K562 (cell line): ENCODE measurements around the gene QRFP.

Source experiments
- EGR1 ChIP-seq: fragments of 450-650 bp; conservative IDR thresholded peaks from 2 replicates; pipeline ENCODE4 v1.6.1; 2017; ENCODE audit warnings: mild to moderate bottlenecking
- PTTG1 ChIP-seq: fragments of 450-650 bp; IDR thresholded peaks from 2 replicates; pipeline ENCODE4 v1.6.1; 2016; ENCODE audit warnings: low read depth, mild to moderate bottlenecking, missing genetic modification characterization, missing compliant biosample characterization
- TF ChIP-seq, protein P1 (sequence below), 3 experiments: IDR thresholded peaks in 2 of 3; conservative IDR thresholded peaks in 1 of 3; 2 replicates each; pipeline ENCODE4 v1.5.1; 2011 to 2012; ENCODE audit warnings: low read length in 3 of 3, mild to moderate bottlenecking in 3 of 3, control low read depth in 2 of 3, improper control_type of control experiment in 1 of 3, inconsistent platforms in 1 of 3, low read depth in 1 of 3, mixed read lengths in 1 of 3, moderate library complexity in 1 of 3; ENCODE audit not compliant: insufficient read depth in 2 of 3
- TF ChIP-seq, protein P2 (sequence below): sonication (generic); formaldehyde crosslinking; IDR thresholded peaks from 2 replicates; pipeline ENCODE4 v1.5.0; 2020; ENCODE audit warnings: missing genetic modification reagents

DNA sequence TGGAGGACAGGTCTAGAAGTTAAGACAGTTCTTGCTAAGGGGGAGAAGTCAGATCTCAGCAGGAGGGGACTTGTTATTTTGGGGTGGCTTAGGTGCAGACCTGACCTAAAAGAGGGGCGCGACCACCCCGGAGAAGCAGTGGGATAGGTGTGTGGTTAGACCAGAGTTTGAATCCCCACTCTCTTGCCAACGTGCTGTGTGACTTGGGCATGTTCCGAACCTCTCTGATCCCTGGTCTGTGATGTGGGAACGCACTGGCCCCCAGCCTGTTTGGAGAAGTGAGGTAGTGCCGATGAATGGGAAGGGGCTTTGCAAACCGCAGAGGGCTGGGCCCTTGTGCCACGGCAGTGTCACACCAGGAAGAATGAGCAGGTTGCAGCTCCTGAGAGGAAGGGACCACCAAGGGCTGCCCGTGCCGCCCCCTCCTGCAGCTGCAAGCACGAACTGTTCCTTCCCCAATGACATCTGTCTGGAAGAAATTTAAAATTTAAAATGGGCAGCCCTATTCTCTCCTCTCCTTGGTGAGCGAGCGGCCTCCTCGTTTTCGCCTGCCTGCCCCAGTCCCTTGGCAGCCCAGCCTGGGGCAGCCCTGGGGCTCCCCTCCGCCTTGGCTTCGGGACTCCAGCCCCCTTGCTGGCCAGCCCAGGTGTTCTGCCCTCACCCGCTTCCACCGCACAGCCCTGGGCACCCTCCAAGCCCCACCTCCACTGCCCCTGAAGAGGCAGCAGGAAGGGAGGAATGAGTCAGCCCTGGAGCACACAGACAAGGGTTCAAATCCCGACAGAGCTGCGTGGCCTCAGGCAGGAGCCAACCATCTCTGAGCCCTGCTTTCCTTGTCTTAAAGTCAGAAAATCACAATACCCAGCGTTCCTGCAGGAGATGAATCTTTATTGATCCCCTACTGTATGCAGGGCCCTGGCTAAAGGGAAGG, 40.8 kb upstream of the QRFP start:
- TF ChIP-seq, protein P1, sequence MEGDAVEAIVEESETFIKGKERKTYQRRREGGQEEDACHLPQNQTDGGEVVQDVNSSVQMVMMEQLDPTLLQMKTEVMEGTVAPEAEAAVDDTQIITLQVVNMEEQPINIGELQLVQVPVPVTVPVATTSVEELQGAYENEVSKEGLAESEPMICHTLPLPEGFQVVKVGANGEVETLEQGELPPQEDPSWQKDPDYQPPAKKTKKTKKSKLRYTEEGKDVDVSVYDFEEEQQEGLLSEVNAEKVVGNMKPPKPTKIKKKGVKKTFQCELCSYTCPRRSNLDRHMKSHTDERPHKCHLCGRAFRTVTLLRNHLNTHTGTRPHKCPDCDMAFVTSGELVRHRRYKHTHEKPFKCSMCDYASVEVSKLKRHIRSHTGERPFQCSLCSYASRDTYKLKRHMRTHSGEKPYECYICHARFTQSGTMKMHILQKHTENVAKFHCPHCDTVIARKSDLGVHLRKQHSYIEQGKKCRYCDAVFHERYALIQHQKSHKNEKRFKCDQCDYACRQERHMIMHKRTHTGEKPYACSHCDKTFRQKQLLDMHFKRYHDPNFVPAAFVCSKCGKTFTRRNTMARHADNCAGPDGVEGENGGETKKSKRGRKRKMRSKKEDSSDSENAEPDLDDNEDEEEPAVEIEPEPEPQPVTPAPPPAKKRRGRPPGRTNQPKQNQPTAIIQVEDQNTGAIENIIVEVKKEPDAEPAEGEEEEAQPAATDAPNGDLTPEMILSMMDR (IDR thresholded peaks at IDR 0.05 in 2 of 3, conservative IDR thresholded peaks at IDR 0.05 in 1 of 3; ENCODE audit: insufficient read depth in 2 of 3, low read depth in 1 of 3, low read length in 3 of 3) = no peak
- no peak for TF ChIP-seq PTTG1 (tag)
- TF ChIP-seq, protein P2, sequence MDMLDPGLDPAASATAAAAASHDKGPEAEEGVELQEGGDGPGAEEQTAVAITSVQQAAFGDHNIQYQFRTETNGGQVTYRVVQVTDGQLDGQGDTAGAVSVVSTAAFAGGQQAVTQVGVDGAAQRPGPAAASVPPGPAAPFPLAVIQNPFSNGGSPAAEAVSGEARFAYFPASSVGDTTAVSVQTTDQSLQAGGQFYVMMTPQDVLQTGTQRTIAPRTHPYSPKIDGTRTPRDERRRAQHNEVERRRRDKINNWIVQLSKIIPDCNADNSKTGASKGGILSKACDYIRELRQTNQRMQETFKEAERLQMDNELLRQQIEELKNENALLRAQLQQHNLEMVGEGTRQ (CRISPR knock-in tag) = no peak
- TF ChIP-seq EGR1 = no peak
